H9 (cell line): ENCODE results near the gene TMCC1. TPM values are rescaled to one million over a fixed set of nuclear protein-coding genes. Genes with fewer than 3 reads are reported as not detected.

Source experiments
- DNase-seq: peaks from one replicate; pipeline ENCODE4 v3.0.0-alpha.2; 2017
- H2AFZ ChIP-seq: one replicate; pipeline ENCODE4 v1.6.1; 2013; ENCODE audit warnings: mild to moderate bottlenecking, low read length, control low read depth, moderate library complexity
- H2AK5ac ChIP-seq: 2 replicates; pipeline ENCODE4 v1.6.1; 2013; ENCODE audit warnings: low read length, control low read depth, mixed read lengths; ENCODE audit not compliant: insufficient read length
- H2BK120ac ChIP-seq: one replicate; pipeline ENCODE4 v1.6.1; 2013; ENCODE audit warnings: low read depth, mild to moderate bottlenecking, low read length, control low read depth, inconsistent platforms; ENCODE audit not compliant: poor library complexity, severe bottlenecking
- H2BK12ac ChIP-seq: 2 replicates; pipeline ENCODE4 v1.6.1; 2013; ENCODE audit warnings: low read length, control low read depth, mixed read lengths, low read depth; ENCODE audit not compliant: insufficient read length
- H2BK15ac ChIP-seq: 2 replicates; pipeline ENCODE4 v1.6.1; 2013; ENCODE audit warnings: low read depth, low read length, control low read depth
- H2BK20ac ChIP-seq: one replicate; pipeline ENCODE4 v1.6.1; 2013; ENCODE audit warnings: low read depth, mild to moderate bottlenecking, low read length, control low read depth, inconsistent platforms; ENCODE audit not compliant: poor library complexity, severe bottlenecking
- H2BK5ac ChIP-seq: 2 replicates; pipeline ENCODE4 v1.6.1; 2013; ENCODE audit warnings: low read length, control low read depth, mixed read lengths; ENCODE audit not compliant: insufficient read length
- H3K14ac ChIP-seq: 2 replicates; pipeline ENCODE4 v1.6.1; 2013; ENCODE audit warnings: low read length, control low read depth; ENCODE audit not compliant: insufficient read depth
- H3K18ac ChIP-seq: 2 replicates; pipeline ENCODE4 v1.6.1; 2013; ENCODE audit warnings: low read depth, mild to moderate bottlenecking, mixed read lengths, low read length, control low read depth; ENCODE audit not compliant: insufficient read length
- H3K23ac ChIP-seq: 2 replicates; pipeline ENCODE4 v1.6.1; 2013; ENCODE audit warnings: low read length, control low read depth, mixed read lengths, low read depth; ENCODE audit not compliant: insufficient read length
- H3K23me2 ChIP-seq: 2 replicates; pipeline ENCODE4 v1.6.1; 2013; ENCODE audit warnings: low read depth, mild to moderate bottlenecking, mixed read lengths, low read length, control low read depth; ENCODE audit not compliant: insufficient read length, poor library complexity, severe bottlenecking
- H3K27ac ChIP-seq: 2 replicates; pipeline ENCODE4 v1.5.1; 2013; ENCODE audit warnings: low read length, control low read depth, mixed read lengths, low read depth; ENCODE audit not compliant: insufficient read length
- H3K27me3 ChIP-seq: 2 replicates; pipeline ENCODE4 v1.6.1; 2013; ENCODE audit warnings: low read length, control low read depth, inconsistent platforms; ENCODE audit not compliant: insufficient read depth
- H3K4ac ChIP-seq: 2 replicates; pipeline ENCODE4 v1.6.1; 2013; ENCODE audit warnings: low read depth, mild to moderate bottlenecking, control low read depth, inconsistent platforms, low read length, moderate library complexity
- H3K4me1 ChIP-seq: 2 replicates; pipeline ENCODE4 v1.6.1; 2013; ENCODE audit warnings: low read length, control low read depth, inconsistent platforms; ENCODE audit not compliant: insufficient read depth
- H3K4me2 ChIP-seq: 2 replicates; pipeline ENCODE4 v1.6.1; 2013; ENCODE audit warnings: low read length, control low read depth, mixed read lengths; ENCODE audit not compliant: insufficient read length, insufficient read depth
- H3K56ac ChIP-seq: 2 replicates; pipeline ENCODE4 v1.6.1; 2013; ENCODE audit warnings: low read depth, mild to moderate bottlenecking, mixed read lengths, low read length, control low read depth; ENCODE audit not compliant: insufficient read length
- H3K79me1 ChIP-seq: 2 replicates; pipeline ENCODE4 v1.6.1; 2013; ENCODE audit warnings: low read depth, mild to moderate bottlenecking, moderate library complexity, low read length, control low read depth, inconsistent platforms; ENCODE audit not compliant: insufficient read depth, poor library complexity, severe bottlenecking
- H3K79me2 ChIP-seq: 2 replicates; pipeline ENCODE4 v1.6.1; 2013; ENCODE audit warnings: low read length, control low read depth, inconsistent platforms; ENCODE audit not compliant: insufficient read depth
- H3K9ac ChIP-seq: 2 replicates; pipeline ENCODE4 v1.6.1; 2013; ENCODE audit warnings: low read length, control low read depth, mixed read lengths; ENCODE audit not compliant: insufficient read length; ENCODE audit errors: extremely low read depth
- H3K9me3 ChIP-seq: one replicate; pipeline ENCODE4 v1.6.1; 2013; ENCODE audit warnings: low read depth, low read length, inconsistent platforms; ENCODE audit not compliant: control insufficient read depth
- H3T11ph ChIP-seq: one replicate; pipeline ENCODE4 v1.6.1; 2013; ENCODE audit warnings: mild to moderate bottlenecking, low read length, control low read depth, inconsistent platforms
- H4K20me1 ChIP-seq: one replicate; pipeline ENCODE4 v1.6.1; 2013; ENCODE audit not compliant: control insufficient read depth, insufficient read length, insufficient read depth
- H4K5ac ChIP-seq: 2 replicates; pipeline ENCODE4 v1.6.1; 2013; ENCODE audit warnings: low read depth, mild to moderate bottlenecking, mixed read lengths, low read length, control low read depth; ENCODE audit not compliant: insufficient read length
- H4K8ac ChIP-seq: replicated peaks from 2 replicates; pipeline ENCODE4 v1.6.1; 2013; ENCODE audit warnings: low read length, control low read depth, mixed read lengths, low read depth; ENCODE audit not compliant: insufficient read length
- H4K91ac ChIP-seq: 2 replicates; pipeline ENCODE4 v1.6.1; 2013; ENCODE audit warnings: low read depth, mild to moderate bottlenecking, moderate library complexity, mixed read lengths, low read length, control low read depth; ENCODE audit not compliant: insufficient read length
- H3K27ac Mint-ChIP-seq, 3 experiments: 2 replicates in 2 of 3; 3 replicates in 1 of 3; pipeline ENCODE4 v1.8.0; 2020 to 2021; ENCODE audit warnings: mixed read lengths in 3 of 3, mild to moderate bottlenecking in 1 of 3, moderate library complexity in 1 of 3
- H3K27me3 Mint-ChIP-seq: 2 replicates; pipeline ENCODE4 v1.8.0; 2021; ENCODE audit warnings: low read depth, mild to moderate bottlenecking, moderate library complexity, mixed read lengths
- H3K36me3 Mint-ChIP-seq, 3 experiments: 2 replicates in 2 of 3; 3 replicates in 1 of 3; pipeline ENCODE4 v1.8.0; 2020 to 2021; ENCODE audit warnings: low read depth in 3 of 3, mixed read lengths in 3 of 3; ENCODE audit not compliant: insufficient read depth in 1 of 3
- H3K4me1 Mint-ChIP-seq, 2 experiments: 2 replicates each; pipeline ENCODE4 v1.8.0; 2020; ENCODE audit warnings: mixed read lengths in 2 of 2
- H3K4me3 Mint-ChIP-seq, 2 experiments: 2 replicates in 1 of 2; 3 replicates in 1 of 2; pipeline ENCODE4 v1.8.0; 2020 to 2021; ENCODE audit warnings: mild to moderate bottlenecking in 2 of 2, mixed read lengths in 2 of 2, moderate library complexity in 1 of 2
- H3K9me3 Mint-ChIP-seq, 2 experiments: 2 replicates in 1 of 2; 3 replicates in 1 of 2; pipeline ENCODE4 v1.8.0; 2020; ENCODE audit warnings: mild to moderate bottlenecking in 2 of 2, mixed read lengths in 2 of 2, moderate library complexity in 1 of 2
- CTCF ChIP-seq: fragments of 200-600 bp; sonication (generic); conservative IDR thresholded peaks from 3 replicates; pipeline ENCODE4 v1.8.0; 2021; ENCODE audit warnings: antibody characterized with exemption, mild to moderate bottlenecking
- WGBS: extraction: QIAGEN DNeasy Blood & Tissue Kit; methylation state at CpG from one replicate; pipeline ENCODE4 v1.1.7; 2013; ENCODE audit warnings: missing lambda C conversion rate, low lambda C conversion rate, mixed read lengths; ENCODE audit not compliant: insufficient read length; ENCODE audit errors: extremely low coverage; 5-methylcytosine and 5-hydroxymethylcytosine counted together
- total RNA-seq: library from RNA; stranded (reverse); gene quantifications from 2 replicates; pipeline ENCODE4 v1.2.1, GENCODE V29; 2021

TMCC1 gene
- total RNA-seq, 1 experiment from 2014 or later = 24.4 TPM

DNA sequence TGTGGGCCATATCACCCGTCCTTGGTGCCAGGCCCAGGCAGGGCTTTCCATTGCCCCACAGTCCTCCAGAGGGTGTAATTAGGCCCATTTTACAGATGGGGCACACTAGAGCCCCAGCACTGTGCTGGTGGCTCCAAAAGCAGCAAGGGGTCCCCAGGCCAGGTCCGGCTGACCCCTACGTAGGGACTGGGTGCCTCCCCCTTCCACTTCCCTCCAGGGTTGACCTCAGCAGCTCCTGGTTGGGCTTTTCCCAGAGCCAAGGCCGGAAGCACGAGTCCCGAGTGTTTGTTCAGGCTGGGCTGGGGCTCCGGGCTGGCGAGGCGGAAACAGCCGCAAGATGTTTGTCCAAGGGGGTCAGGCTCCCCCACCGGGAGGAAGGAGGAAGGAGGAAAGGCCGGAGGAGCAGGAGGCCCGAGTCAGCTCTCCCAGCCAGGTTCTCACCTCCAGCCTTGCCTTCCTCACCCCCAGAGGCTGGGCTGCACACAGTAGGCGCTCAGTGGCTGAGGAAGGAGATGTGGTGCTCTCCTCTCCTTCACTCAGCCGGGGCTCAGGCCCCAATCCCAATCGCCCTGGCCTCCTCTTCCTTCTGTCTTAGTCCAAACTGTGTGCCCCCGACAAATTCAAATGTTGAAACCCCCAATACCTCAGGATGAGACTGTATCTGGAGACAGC is 269.9 kb downstream of the TMCC1 start:
- no peak overlapping the region for H2BK20ac ChIP-seq
- H3K4me1 ChIP-seq = peaks cover 6% of the 10 kb centered on the region; the same call in 1 of the 2 replicates
- H2AK5ac ChIP-seq = no peak overlapping the region
- no peak overlapping the region for H3K9ac ChIP-seq
- H3K4me2 ChIP-seq = no peak overlapping the region
- H3K27ac Mint-ChIP-seq = no peak overlapping the region
- H4K20me1 ChIP-seq = no peaks in the 10 kb centered on the region
- H3K79me1 ChIP-seq = no peaks in the 10 kb centered on the region
- no peaks in the 10 kb centered on the region for H3K9me3 Mint-ChIP-seq
- H3K56ac ChIP-seq = no peak overlapping the region
- H2BK15ac ChIP-seq = no peak overlapping the region
- H2BK5ac ChIP-seq = no peak overlapping the region
- H3T11ph ChIP-seq = no peak overlapping the region
- no peak overlapping the region for H3K4ac ChIP-seq
- no peak overlapping the region for H3K18ac ChIP-seq
- no peak overlapping the region for H2BK12ac ChIP-seq
- H3K4me3 Mint-ChIP-seq = no peak overlapping the region
- H3K27ac ChIP-seq = no peak overlapping the region
- no peak overlapping the region; the same call in 1 of the 2 replicates for H3K14ac ChIP-seq
- no peak overlapping the region for H2AFZ ChIP-seq
- peaks cover 8% of the 10 kb centered on the region for H3K23me2 ChIP-seq
- no peak for DNase-seq
- no peaks in the 10 kb centered on the region for H3K79me2 ChIP-seq
- no CpG with 5 or more reads among the region's 17 CpGs for WGBS
- H3K4me1 Mint-ChIP-seq = peaks cover 25 to 36% of the 10 kb centered on the region in 2 experiments
- H4K8ac ChIP-seq = no peak overlapping the region
- no peak overlapping the region for H4K5ac ChIP-seq
- no peaks in the 10 kb centered on the region; a peak in 1 of 7 replicates for H3K36me3 Mint-ChIP-seq
- no peaks in the 10 kb centered on the region for H3K27me3 Mint-ChIP-seq
- TF ChIP-seq CTCF = no peak
- no peaks in the 10 kb centered on the region for H3K9me3 ChIP-seq
- no peaks in the 10 kb centered on the region for H3K27me3 ChIP-seq
- no peak overlapping the region for H4K91ac ChIP-seq
- no peak overlapping the region for H2BK120ac ChIP-seq
- H3K23ac ChIP-seq = no peak overlapping the region
